Keratinocyte (primary cell): ENCODE results near the gene SANBR.

Experiments used
- CTCF ChIP-seq, 3 experiments: IDR thresholded peaks in 1 of 3; conservative IDR thresholded peaks in 1 of 3; optimal IDR thresholded peaks in 1 of 3; 2 replicates in 2 of 3; 3 replicates in 1 of 3; pipeline versions ENCODE3 to v1.5.1; 2011; ENCODE audit warnings: low read length in 3 of 3, mild to moderate bottlenecking in 3 of 3, moderate library complexity in 2 of 3, control low read depth in 1 of 3, inconsistent platforms in 1 of 3; ENCODE audit not compliant: insufficient read depth in 2 of 3; ENCODE audit errors: extremely low read depth in 1 of 3
- EZH2 ChIP-seq: IDR thresholded peaks from one replicate; pipeline ENCODE4 v1.6.1; 2012; ENCODE audit warnings: inconsistent platforms, mild to moderate bottlenecking, low read length, moderate library complexity

GRCh38 chr2:61016392-61017002 lies 49.2 kb upstream of the SANBR start:
- TF ChIP-seq CTCF (optimal IDR thresholded peaks at IDR 0.05 in 1 of 3, IDR thresholded peaks at IDR 0.05 in 1 of 3, conservative IDR thresholded peaks at IDR 0.05 in 1 of 3; ENCODE audit: extremely low read depth in 1 of 3, insufficient read depth in 2 of 3, low read length in 3 of 3) (no peak), EZH2 (no peak)
